Liver (tissue), 9 donors: ENCODE data around the gene CLCN5. TPM values are rescaled to one million over a fixed set of nuclear protein-coding genes. Genes with fewer than 3 reads are reported as not detected.

ENCODE experiments used
- DNase-seq: peaks from one replicate; pipeline ENCODE4 v3.0.0-alpha.2; 2017; ENCODE audit warnings: low spot score
- H3K27ac ChIP-seq, 2 donors: one replicate each; pipeline ENCODE4 v1.7.0; 2013; ENCODE audit warnings: inconsistent platforms in 2 of 2, low read length in 2 of 2, control low read depth in 1 of 2, low read depth in 1 of 2, mild to moderate bottlenecking in 1 of 2
- H3K27me3 ChIP-seq, 4 donors: one replicate each; pipeline versions ENCODE4 v1.6.1 to v1.7.0; 2013; ENCODE audit warnings: low read length in 3 of 4, inconsistent platforms in 1 of 4, mild to moderate bottlenecking in 1 of 4, moderate library complexity in 1 of 4; ENCODE audit not compliant: control insufficient read depth in 4 of 4, insufficient read depth in 4 of 4
- H3K36me3 ChIP-seq, 4 donors: one replicate each; pipeline versions ENCODE4 v1.6.1 to v1.7.0; 2013; ENCODE audit warnings: low read length in 3 of 4, mild to moderate bottlenecking in 3 of 4, low read depth in 1 of 4, moderate library complexity in 1 of 4; ENCODE audit not compliant: control insufficient read depth in 4 of 4, insufficient read depth in 3 of 4
- H3K4me1 ChIP-seq, 4 donors: one replicate each; pipeline versions ENCODE4 v1.6.1 to v1.7.0; 2013; ENCODE audit warnings: low read length in 3 of 4, mild to moderate bottlenecking in 3 of 4, moderate library complexity in 1 of 4; ENCODE audit not compliant: control insufficient read depth in 4 of 4, insufficient read depth in 4 of 4
- H3K4me3 ChIP-seq, 3 donors: one replicate each; pipeline versions ENCODE4 v1.6.1 to v1.7.0; 2013; ENCODE audit warnings: low read length in 3 of 3, control low read depth in 1 of 3, low read depth in 1 of 3, mild to moderate bottlenecking in 1 of 3
- H3K9ac ChIP-seq, 2 donors: one replicate each; pipeline ENCODE4 v1.7.0; 2013; ENCODE audit warnings: low read length in 2 of 2, mild to moderate bottlenecking in 2 of 2, moderate library complexity in 2 of 2, control low read depth in 1 of 2, low read depth in 1 of 2
- H3K9me3 ChIP-seq, 4 donors: one replicate each; pipeline versions ENCODE4 v1.6.1 to v1.7.0; 2013; ENCODE audit warnings: low read length in 3 of 4; ENCODE audit not compliant: control insufficient read depth in 4 of 4
- ATF3 ChIP-seq: IDR thresholded peaks from 2 replicates; pipeline ENCODE4 v1.6.1; 2016; ENCODE audit warnings: antibody characterized with exemption
- CTCF ChIP-seq: fragments of 150-350 bp; IDR thresholded peaks from 2 replicates; pipeline ENCODE4 v1.5.1; 2017; ENCODE audit warnings: improper control_type of control experiment, low read depth, low read length; ENCODE audit not compliant: missing input control
- EGR1 ChIP-seq, 2 donors: IDR thresholded peaks; 2 replicates each; pipeline ENCODE4 v1.6.1; 2016 to 2018; ENCODE audit warnings: antibody characterized with exemption in 2 of 2, low read depth in 2 of 2
- FOXA1 ChIP-seq: IDR thresholded peaks from 2 replicates; pipeline ENCODE4 v1.6.1; 2016; ENCODE audit warnings: antibody characterized with exemption
- HNF4A ChIP-seq, 2 donors: conservative IDR thresholded peaks; 2 replicates each; pipeline ENCODE4 v1.6.1; 2016; ENCODE audit warnings: antibody characterized with exemption in 2 of 2, mild to moderate bottlenecking in 2 of 2
- HNF4G ChIP-seq: IDR thresholded peaks from 2 replicates; pipeline ENCODE4 v1.6.1; 2016; ENCODE audit warnings: antibody characterized with exemption
- MAX ChIP-seq: IDR thresholded peaks from 2 replicates; pipeline ENCODE4 v1.6.1; 2016; ENCODE audit warnings: antibody characterized with exemption
- NR2F2 ChIP-seq: IDR thresholded peaks from 2 replicates; pipeline ENCODE4 v1.6.1; 2016; ENCODE audit warnings: antibody characterized with exemption
- RAD21 ChIP-seq, 2 donors: IDR thresholded peaks; 2 replicates each; pipeline ENCODE4 v1.6.1; 2016; ENCODE audit warnings: antibody characterized with exemption in 2 of 2, mild to moderate bottlenecking in 2 of 2
- SP1 ChIP-seq: IDR thresholded peaks from 2 replicates; pipeline ENCODE4 v1.6.1; 2018; ENCODE audit warnings: antibody characterized with exemption, mild to moderate bottlenecking
- TAF1 ChIP-seq: conservative IDR thresholded peaks from 2 replicates; pipeline ENCODE4 v1.6.1; 2016; ENCODE audit warnings: antibody characterized with exemption, mild to moderate bottlenecking
- YY1 ChIP-seq: IDR thresholded peaks from 2 replicates; pipeline ENCODE4 v1.6.1; 2016; ENCODE audit warnings: antibody characterized with exemption, mild to moderate bottlenecking
- ZBTB33 ChIP-seq: IDR thresholded peaks from 2 replicates; pipeline ENCODE4 v1.6.1; 2016; ENCODE audit warnings: antibody characterized with exemption
- WGBS: extraction: QIAGEN DNeasy Blood & Tissue Kit; methylation state at CpG from one replicate; pipeline ENCODE4 v1.1.7; 2013; 5-methylcytosine and 5-hydroxymethylcytosine counted together
- polyA plus RNA-seq, 2 donors: library from polyadenylated mRNA; stranded (reverse) in 1 of 2; unstranded in 1 of 2; fragments of 200-250 nt in 1 of 2; fragments of >200 nt in 1 of 2; fragmentation: Nextera tagmentation in 1 of 2; extraction: Ambion mirVana in 1 of 2; gene quantifications; one replicate each; pipeline versions ENCODE4 v1.2.1 to v1.2.3, GENCODE V29; 2013 to 2015
- total RNA-seq, 2 donors: library from RNA; depleted of rRNA; stranded (reverse); fragments of >200 nt; gene quantifications; one replicate each; pipeline ENCODE4 v1.2.3, GENCODE V29; 2014
- donor health status: healthy.
- donor health status: healthy.
- donor health status: healthy.
- donor health status: healthy.
- donor health status: healthy.

CLCN5 gene
- total and polyA plus RNA-seq, 4 donors, result 5.6 to 56.1 (median 14.6) TPM

GRCh38 chrX:49958727-49959485, 36.5 kb downstream of the CLCN5 start (continued):
- TF ChIP-seq ZBTB33, result no peak

GRCh38 chrX:49959602-49960001, 37.2 kb downstream of the CLCN5 start:
- H3K36me3 ChIP-seq, result no peaks in the 10 kb centered on the region
- TF ChIP-seq HNF4G, result no peak
- TF ChIP-seq YY1, result no peak
- no peak for TF ChIP-seq HNF4A (conservative IDR thresholded peaks at IDR 0.05)
- TF ChIP-seq ATF3, result no peak
- no peak for TF ChIP-seq ZBTB33
- no peak for TF ChIP-seq NR2F2
- TF ChIP-seq EGR1 (IDR thresholded peaks at IDR 0.05; ENCODE audit: low read depth in 2 of 2), result no peak
- no peak for TF ChIP-seq RAD21 (IDR thresholded peaks at IDR 0.05)
- H3K27me3 ChIP-seq, result no peaks in the 10 kb centered on the region
- H3K9me3 ChIP-seq, result no peaks in the 10 kb centered on the region
- WGBS, result 95% methylated on average over 2 of the region's 2 CpGs
- no peak for DNase-seq
- no peak overlapping the region for H3K4me3 ChIP-seq
- H3K9ac ChIP-seq, result no peak overlapping the region
- no peak overlapping the region for H3K27ac ChIP-seq
- H3K4me1 ChIP-seq, result no peaks in the 10 kb centered on the region

GRCh38 chrX:49960061-49960460, 37.7 kb downstream of the CLCN5 start:
- 92% methylated on average over 1 of the region's 1 CpG for WGBS
- no peak for DNase-seq
- TF ChIP-seq MAX (no peak), YY1 (no peak), FOXA1 (no peak), CTCF (no peak), HNF4A (conservative IDR thresholded peaks at IDR 0.05) (no peak), SP1 (no peak), TAF1 (no peak)
- Histone ChIP-seq H3K27ac (no peak overlapping the region), H3K4me1 (no peaks in the 10 kb centered on the region), H3K36me3 (no peaks in the 10 kb centered on the region), H3K4me3 (no peak overlapping the region), H3K9ac (no peak overlapping the region), H3K27me3 (no peaks in the 10 kb centered on the region), H3K9me3 (no peaks in the 10 kb centered on the region)
